MM.1S (cell line): ENCODE results near the gene KCNQ2.

Experiments used
- DNase-seq: peaks from one replicate; pipeline ENCODE4 v3.0.0-alpha.2; 2015
- H2AFZ ChIP-seq: fragments of 300-600 bp; sonication (generic); 2 replicates; pipeline ENCODE4 v1.6.0; 2016; ENCODE audit warnings: antibody characterized with exemption, low read length
- H3F3A ChIP-seq: fragments of 300-600 bp; sonication (generic); 2 replicates; pipeline ENCODE4 v1.6.1; 2016; ENCODE audit warnings: mild to moderate bottlenecking, antibody characterized with exemption, low read length, moderate library complexity, mixed read lengths; ENCODE audit not compliant: insufficient read depth
- H3K27ac ChIP-seq: fragments of 300-600 bp; sonication (generic); 2 replicates; pipeline ENCODE4 v1.5.1; 2016; ENCODE audit warnings: mild to moderate bottlenecking, low read length
- H3K27me3 ChIP-seq: fragments of 300-600 bp; sonication (generic); replicated peaks from 2 replicates; pipeline ENCODE4 v1.6.0; 2016; ENCODE audit warnings: low read length; ENCODE audit not compliant: insufficient read depth
- H3K36me3 ChIP-seq: fragments of 300-600 bp; sonication (generic); replicated peaks from 2 replicates; pipeline ENCODE4 v1.6.1; 2016; ENCODE audit warnings: mild to moderate bottlenecking, low read length, mixed read lengths; ENCODE audit not compliant: insufficient read depth
- H3K4me1 ChIP-seq: fragments of 300-600 bp; sonication (generic); 2 replicates; pipeline ENCODE4 v1.6.1; 2016; ENCODE audit warnings: low read length, mixed read lengths
- H3K4me2 ChIP-seq: fragments of 300-600 bp; sonication (generic); 2 replicates; pipeline ENCODE4 v1.6.0; 2016; ENCODE audit warnings: low read depth, low read length
- H3K4me3 ChIP-seq: fragments of 300-600 bp; sonication (generic); 2 replicates; pipeline ENCODE4 v1.5.1; 2016; ENCODE audit warnings: low read length, mixed read lengths
- H3K79me2 ChIP-seq: fragments of 300-600 bp; sonication (generic); 2 replicates; pipeline ENCODE4 v1.6.1; 2016; ENCODE audit warnings: mixed run types, low read length, mixed read lengths
- H3K9ac ChIP-seq: fragments of 300-600 bp; sonication (generic); 2 replicates; pipeline ENCODE4 v1.6.1; 2016; ENCODE audit warnings: low read length, mixed read lengths
- H3K9me2 ChIP-seq: fragments of 300-600 bp; sonication (generic); replicated peaks from 2 replicates; pipeline ENCODE4 v1.6.1; 2016; ENCODE audit warnings: mild to moderate bottlenecking, low read length, mixed read lengths; ENCODE audit not compliant: insufficient read depth
- H3K9me3 ChIP-seq: fragments of 300-600 bp; sonication (generic); replicated peaks from 2 replicates; pipeline ENCODE4 v1.6.1; 2016; ENCODE audit warnings: mild to moderate bottlenecking, low read length, mixed read lengths; ENCODE audit not compliant: insufficient read depth
- H4K20me1 ChIP-seq: fragments of 300-600 bp; sonication (generic); 2 replicates; pipeline ENCODE4 v1.6.1; 2016; ENCODE audit warnings: mild to moderate bottlenecking, low read length, moderate library complexity, mixed read lengths; ENCODE audit not compliant: insufficient read depth
- EZH2 ChIP-seq: fragments of 300-600 bp; sonication (generic); optimal IDR thresholded peaks from 2 replicates; pipeline ENCODE3; 2017; ENCODE audit warnings: low read depth, mild to moderate bottlenecking, antibody characterized with exemption, low read length, mixed read lengths
- EZH2phosphoT487 ChIP-seq: fragments of 300-600 bp; sonication (generic); IDR thresholded peaks from 2 replicates; pipeline ENCODE4 v1.6.1; 2018; ENCODE audit warnings: antibody characterized with exemption, low read length
- TF ChIP-seq, protein P1 (sequence below): fragments of 300-600 bp; sonication (generic); IDR thresholded peaks from 2 replicates; pipeline ENCODE4 v1.5.1; 2016; ENCODE audit warnings: antibody characterized with exemption, low read length, mixed read lengths

KCNQ2 gene

DNA sequence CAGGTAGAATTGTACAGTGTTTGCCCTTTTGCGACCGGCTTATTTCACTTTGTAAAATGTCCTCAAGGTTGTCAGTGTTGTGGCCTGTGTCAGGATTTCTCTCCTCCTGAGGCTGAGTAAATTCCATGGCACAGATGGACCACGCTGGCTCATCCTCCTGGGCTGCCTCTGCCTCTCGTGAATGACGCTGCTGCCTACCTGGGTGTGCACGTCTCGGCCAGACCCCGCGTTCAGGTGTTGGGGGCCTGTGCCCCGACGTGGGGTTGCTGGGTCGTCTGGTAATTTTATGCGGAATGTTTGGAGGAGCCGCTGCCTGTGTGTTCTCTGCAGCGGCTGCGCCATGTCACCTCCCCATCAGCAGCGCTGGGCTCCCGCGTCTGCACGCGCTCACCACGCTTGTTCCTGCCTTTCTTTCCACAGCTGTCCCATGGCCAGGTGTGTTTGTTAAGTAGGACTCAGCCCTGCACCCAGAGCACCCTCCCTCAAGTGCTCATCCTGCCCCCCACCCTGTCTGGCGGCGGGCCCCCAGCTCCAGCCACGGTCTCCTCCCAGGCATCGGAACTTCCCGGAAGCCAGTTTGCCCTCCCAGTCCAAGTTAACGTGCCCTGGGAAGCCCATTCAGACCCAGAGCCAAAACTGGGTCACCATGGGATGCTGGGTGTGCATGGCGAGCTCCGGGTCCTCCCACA, 75.2 kb downstream of the KCNQ2 start:
- no peak for DNase-seq
- H3F3A ChIP-seq, result no peaks in the 10 kb centered on the region
- H2AFZ ChIP-seq, result no peak overlapping the region
- H3K4me1 ChIP-seq, result no peaks in the 10 kb centered on the region
- no peaks in the 10 kb centered on the region for H3K9me3 ChIP-seq
- no peak overlapping the region for H3K27ac ChIP-seq
- no peaks in the 10 kb centered on the region for H3K36me3 ChIP-seq
- H3K27me3 ChIP-seq, result peaks cover 97% of the 10 kb centered on the region
- H3K79me2 ChIP-seq, result no peaks in the 10 kb centered on the region
- no peak overlapping the region for H3K4me2 ChIP-seq
- TF ChIP-seq EZH2 (no peak), EZH2phosphoT487 (no peak)
- TF ChIP-seq, protein P1, sequence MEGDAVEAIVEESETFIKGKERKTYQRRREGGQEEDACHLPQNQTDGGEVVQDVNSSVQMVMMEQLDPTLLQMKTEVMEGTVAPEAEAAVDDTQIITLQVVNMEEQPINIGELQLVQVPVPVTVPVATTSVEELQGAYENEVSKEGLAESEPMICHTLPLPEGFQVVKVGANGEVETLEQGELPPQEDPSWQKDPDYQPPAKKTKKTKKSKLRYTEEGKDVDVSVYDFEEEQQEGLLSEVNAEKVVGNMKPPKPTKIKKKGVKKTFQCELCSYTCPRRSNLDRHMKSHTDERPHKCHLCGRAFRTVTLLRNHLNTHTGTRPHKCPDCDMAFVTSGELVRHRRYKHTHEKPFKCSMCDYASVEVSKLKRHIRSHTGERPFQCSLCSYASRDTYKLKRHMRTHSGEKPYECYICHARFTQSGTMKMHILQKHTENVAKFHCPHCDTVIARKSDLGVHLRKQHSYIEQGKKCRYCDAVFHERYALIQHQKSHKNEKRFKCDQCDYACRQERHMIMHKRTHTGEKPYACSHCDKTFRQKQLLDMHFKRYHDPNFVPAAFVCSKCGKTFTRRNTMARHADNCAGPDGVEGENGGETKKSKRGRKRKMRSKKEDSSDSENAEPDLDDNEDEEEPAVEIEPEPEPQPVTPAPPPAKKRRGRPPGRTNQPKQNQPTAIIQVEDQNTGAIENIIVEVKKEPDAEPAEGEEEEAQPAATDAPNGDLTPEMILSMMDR, result no peak
- no peaks in the 10 kb centered on the region for H4K20me1 ChIP-seq
- no peak overlapping the region for H3K9ac ChIP-seq
- no peak overlapping the region for H3K4me3 ChIP-seq
- H3K9me2 ChIP-seq, result no peaks in the 10 kb centered on the region

DNA sequence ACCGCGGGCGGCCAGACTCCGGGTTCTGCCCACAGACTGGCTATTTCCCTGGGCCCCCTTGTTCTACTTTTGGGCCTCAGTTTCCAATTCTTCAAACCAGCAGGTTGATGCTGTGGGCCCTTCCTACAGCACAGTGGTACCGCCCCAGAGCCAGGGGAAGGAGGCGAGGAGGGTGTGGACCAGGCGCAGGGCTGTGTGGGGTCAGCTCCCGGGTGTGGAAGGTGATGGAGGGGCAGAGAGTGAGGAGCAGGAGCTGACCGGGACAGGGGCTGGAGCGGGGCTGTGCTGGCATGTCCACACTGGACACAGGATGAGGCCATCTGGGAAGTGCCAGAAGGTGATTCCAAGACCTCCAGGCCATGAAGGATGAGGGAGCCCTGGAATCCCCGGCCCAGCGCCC, 76.2 kb downstream of the KCNQ2 start:
- DNase-seq, result no peak
- Histone ChIP-seq H2AFZ (no peak overlapping the region), H3K4me2 (no peak overlapping the region), H3K36me3 (no peaks in the 10 kb centered on the region), H3K9me3 (no peaks in the 10 kb centered on the region), H3F3A (no peaks in the 10 kb centered on the region), H3K9ac (no peak overlapping the region), H3K27ac (no peak overlapping the region), H3K9me2 (no peaks in the 10 kb centered on the region), H3K4me3 (no peak overlapping the region), H3K79me2 (no peaks in the 10 kb centered on the region), H3K27me3 (peaks cover 97% of the 10 kb centered on the region), H3K4me1 (no peaks in the 10 kb centered on the region), H4K20me1 (no peaks in the 10 kb centered on the region)
- TF ChIP-seq, protein P1, result no peak
- TF ChIP-seq EZH2phosphoT487 (no peak), EZH2 (no peak)

DNA sequence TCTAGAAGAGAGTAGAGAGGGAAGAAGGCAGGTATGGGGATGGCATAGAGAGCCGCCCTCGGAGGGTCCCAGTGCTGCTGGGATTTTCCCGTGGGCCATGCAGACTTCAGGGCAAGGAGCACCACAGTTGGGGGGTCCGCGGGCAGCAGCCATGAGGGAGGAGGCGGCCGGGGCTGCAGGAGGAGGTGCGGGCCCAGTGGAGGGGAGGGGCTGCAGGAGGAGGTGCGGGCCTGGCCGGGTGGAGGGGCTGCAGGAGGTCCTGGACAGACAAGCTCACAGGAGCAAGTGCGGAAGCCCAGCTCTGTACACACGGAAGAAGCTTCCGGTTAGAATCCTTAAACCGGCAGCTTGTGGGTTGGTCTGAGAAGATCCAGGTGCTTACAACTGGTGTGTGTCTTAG, 76.7 kb downstream of the KCNQ2 start:
- Histone ChIP-seq H3K9me2 (no peaks in the 10 kb centered on the region), H3K27ac (no peak overlapping the region), H2AFZ (no peak overlapping the region), H3K4me2 (no peak overlapping the region), H3K79me2 (no peaks in the 10 kb centered on the region), H3K4me3 (no peak overlapping the region), H4K20me1 (no peaks in the 10 kb centered on the region), H3K4me1 (no peaks in the 10 kb centered on the region), H3K36me3 (no peaks in the 10 kb centered on the region), H3K9me3 (no peaks in the 10 kb centered on the region), H3K27me3 (peaks cover 97% of the 10 kb centered on the region), H3K9ac (no peak overlapping the region), H3F3A (no peaks in the 10 kb centered on the region)
- no peak for DNase-seq
- TF ChIP-seq, protein P1, result no peak
- TF ChIP-seq EZH2 (no peak), EZH2phosphoT487 (no peak)
